Measurements from ENCODE around the gene TSHZ3. TPM values are rescaled to one million over a fixed set of nuclear protein-coding genes. Genes with fewer than 3 reads are reported as not detected.

TSHZ3 gene
- total and polyA plus RNA-seq, 2 of the 13 experiments (the other 11 are each of a cell fraction or from before 2014, with no cell fraction given), result not detected

DNA sequence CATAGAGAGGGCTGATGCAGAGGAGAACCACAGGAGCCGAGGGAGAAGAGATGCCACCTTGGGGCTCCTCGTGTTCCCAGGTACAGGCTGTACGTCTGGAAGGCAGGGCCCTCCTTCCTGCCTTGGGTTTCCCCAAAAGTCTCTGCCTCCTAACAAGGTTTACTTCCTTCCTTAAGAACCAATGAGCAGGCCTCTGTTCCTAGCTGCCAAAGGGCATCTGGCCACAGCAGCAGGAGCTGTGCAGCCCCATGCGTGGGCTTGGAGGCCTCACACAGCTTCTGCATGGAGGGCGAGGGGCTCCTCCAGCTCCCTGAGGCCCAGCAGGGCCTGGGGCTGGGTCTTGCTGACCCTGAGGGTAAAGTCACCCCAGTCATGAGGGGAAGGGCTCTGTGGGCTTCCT is 40.6 kb upstream of the TSHZ3 start:
- H4K20me1 ChIP-seq (ENCODE audit: insufficient read depth, low read length), result no peaks in the 10 kb centered on the region
- ChIA-PET CTCF (ENCODE audit: low intra/inter-chr PET ratio, low total read pairs) (no interaction called here), POLR2A (no interaction called here)
- H3K4me1 ChIP-seq (ENCODE audit: insufficient read depth, low read length), result no peaks in the 10 kb centered on the region
- no peak overlapping the region for H2AFZ ChIP-seq (ENCODE audit: low read length)
- in situ Hi-C loops (cut with HindIII; ENCODE audit: extremely low pct_ligation_motif_present, low pct_unique_long_range_greater_than_20kb) (no loop called here), intact Hi-C loops (cut with micrococcal nuclease; ENCODE audit: unreplicated experiment) (no loop called here)
- ATAC-seq, result no peak
- WGBS (ENCODE audit: low lambda C conversion rate), result 10% methylated on average over 3 of the region's 5 CpGs
- H3K27ac ChIP-seq (ENCODE audit: extremely low read length, insufficient read depth, low read length), result no peak overlapping the region
- no peak for TF ChIP-seq SP4 (CRISPR knock-in tag; IDR thresholded peaks at IDR 0.05)
- TF ChIP-seq, protein P1, sequence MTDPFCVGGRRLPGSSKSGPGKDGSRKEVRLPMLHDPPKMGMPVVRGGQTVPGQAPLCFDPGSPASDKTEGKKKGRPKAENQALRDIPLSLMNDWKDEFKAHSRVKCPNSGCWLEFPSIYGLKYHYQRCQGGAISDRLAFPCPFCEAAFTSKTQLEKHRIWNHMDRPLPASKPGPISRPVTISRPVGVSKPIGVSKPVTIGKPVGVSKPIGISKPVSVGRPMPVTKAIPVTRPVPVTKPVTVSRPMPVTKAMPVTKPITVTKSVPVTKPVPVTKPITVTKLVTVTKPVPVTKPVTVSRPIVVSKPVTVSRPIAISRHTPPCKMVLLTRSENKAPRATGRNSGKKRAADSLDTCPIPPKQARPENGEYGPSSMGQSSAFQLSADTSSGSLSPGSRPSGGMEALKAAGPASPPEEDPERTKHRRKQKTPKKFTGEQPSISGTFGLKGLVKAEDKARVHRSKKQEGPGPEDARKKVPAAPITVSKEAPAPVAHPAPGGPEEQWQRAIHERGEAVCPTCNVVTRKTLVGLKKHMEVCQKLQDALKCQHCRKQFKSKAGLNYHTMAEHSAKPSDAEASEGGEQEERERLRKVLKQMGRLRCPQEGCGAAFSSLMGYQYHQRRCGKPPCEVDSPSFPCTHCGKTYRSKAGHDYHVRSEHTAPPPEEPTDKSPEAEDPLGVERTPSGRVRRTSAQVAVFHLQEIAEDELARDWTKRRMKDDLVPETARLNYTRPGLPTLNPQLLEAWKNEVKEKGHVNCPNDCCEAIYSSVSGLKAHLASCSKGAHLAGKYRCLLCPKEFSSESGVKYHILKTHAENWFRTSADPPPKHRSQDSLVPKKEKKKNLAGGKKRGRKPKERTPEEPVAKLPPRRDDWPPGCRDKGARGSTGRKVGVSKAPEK (CRISPR knock-in tag; IDR thresholded peaks at IDR 0.05; ENCODE audit: borderline replicate concordance), result no peak
- no peak for TF ChIP-seq SSRP1 (CRISPR knock-in tag; IDR thresholded peaks at IDR 0.05)
- H3K79me2 ChIP-seq (ENCODE audit: insufficient read depth, low read length), result no peaks in the 10 kb centered on the region
- no peak overlapping the region for H3K9ac ChIP-seq (ENCODE audit: insufficient read depth, low read depth, low read length)
- no peak for DNase-seq (ENCODE audit: low spot score)
- peaks cover 10% of the 10 kb centered on the region; the same call in 1 of the 2 replicates for H3K9me3 ChIP-seq (ENCODE audit: low read length)
- no peak overlapping the region for H3K4me3 ChIP-seq (replicated peaks in 1 of 3; ENCODE audit: insufficient read depth in 1 of 3, low read depth in 2 of 3, low read length in 3 of 3)
- no peaks in the 10 kb centered on the region for H3K36me3 ChIP-seq (replicated peaks in 1 of 2; ENCODE audit: control insufficient read depth in 1 of 2, insufficient read depth in 2 of 2, low read length in 2 of 2)
- no TSS peak for BruUV-seq (replicated peaks)
- H3K27me3 ChIP-seq (ENCODE audit: control insufficient read depth in 1 of 2, insufficient read depth in 2 of 2, low read length in 2 of 2), result peaks cover 0 to 3% of the 10 kb centered on the region in 2 experiments; a peak in 1 of 5 replicates
- FAIRE-seq, result no peak
- no peak overlapping the region for H3K4me2 ChIP-seq (ENCODE audit: low read depth, low read length)

DNA sequence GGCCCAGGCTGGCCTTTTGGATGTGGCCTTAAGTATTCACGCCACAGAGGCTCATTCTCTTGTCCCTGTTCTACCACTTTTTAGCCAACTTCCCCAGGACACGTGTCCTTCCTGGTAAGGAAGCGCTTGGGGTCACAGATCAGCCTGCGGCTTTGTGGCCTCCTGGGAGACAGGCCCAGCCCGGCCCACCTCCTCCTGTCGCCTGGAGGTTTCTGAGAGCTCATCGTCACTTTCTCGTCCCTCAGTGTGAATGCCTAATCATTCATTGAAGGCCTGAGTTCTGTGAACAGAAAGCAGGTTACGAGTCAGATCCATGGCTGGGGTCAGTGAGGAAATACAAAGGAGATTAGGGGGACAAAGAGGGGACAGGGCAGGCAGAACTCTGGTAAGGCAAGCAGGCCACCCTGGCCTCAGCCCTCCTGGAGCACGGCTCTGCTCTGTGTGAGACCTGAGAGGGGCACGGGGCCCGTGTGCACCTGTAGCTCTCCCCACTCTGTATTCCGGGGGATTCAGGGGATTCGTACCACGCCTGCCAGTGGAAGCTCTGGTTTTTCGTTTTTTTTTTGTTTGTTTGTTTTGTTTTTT is 38.6 kb upstream of the TSHZ3 start:
- ChIA-PET POLR2A (no interaction called here), CTCF (ENCODE audit: low intra/inter-chr PET ratio, low total read pairs) (no interaction called here)
- in situ Hi-C loops (cut with HindIII; ENCODE audit: extremely low pct_ligation_motif_present, low pct_unique_long_range_greater_than_20kb), result no loop called here
- 17% methylated on average over 15 of the region's 16 CpGs for WGBS (ENCODE audit: low lambda C conversion rate)
- Histone ChIP-seq H3K27ac (ENCODE audit: extremely low read length, insufficient read depth, low read length) (no peak overlapping the region), H4K20me1 (ENCODE audit: insufficient read depth, low read length) (no peaks in the 10 kb centered on the region), H3K36me3 (replicated peaks in 1 of 2; ENCODE audit: control insufficient read depth in 1 of 2, insufficient read depth in 2 of 2, low read length in 2 of 2) (no peaks in the 10 kb centered on the region), H3K27me3 (ENCODE audit: control insufficient read depth in 1 of 2, insufficient read depth in 2 of 2, low read length in 2 of 2) (peaks cover 0 to 3% of the 10 kb centered on the region in 2 experiments; a peak in 1 of 5 replicates), H3K4me3 (replicated peaks in 1 of 3; ENCODE audit: insufficient read depth in 1 of 3, low read depth in 2 of 3, low read length in 3 of 3) (no peak overlapping the region), H3K79me2 (ENCODE audit: insufficient read depth, low read length) (no peaks in the 10 kb centered on the region), H3K9me3 (ENCODE audit: low read length) (peaks cover 10% of the 10 kb centered on the region; the same call in 1 of the 2 replicates), H3K4me1 (ENCODE audit: insufficient read depth, low read length) (no peaks in the 10 kb centered on the region), H3K9ac (ENCODE audit: insufficient read depth, low read depth, low read length) (no peak overlapping the region), H3K4me2 (ENCODE audit: low read depth, low read length) (no peak overlapping the region), H2AFZ (ENCODE audit: low read length) (no peak overlapping the region)
- DNase-seq (ENCODE audit: low spot score) (no peak), FAIRE-seq (no peak), ATAC-seq (no peak)
- BruUV-seq (replicated peaks), result no TSS peak
- intact Hi-C loops (cut with micrococcal nuclease; ENCODE audit: unreplicated experiment), result no loop called here
- TF ChIP-seq KDM6A (CRISPR knock-in tag; IDR thresholded peaks at IDR 0.05; ENCODE audit: low read depth) (no peak), PHF20 (CRISPR knock-in tag; IDR thresholded peaks at IDR 0.05) (no peak), BHLHE40 (IDR thresholded peaks at IDR 0.05; ENCODE audit: low read length) (no peak), NPAS2 (CRISPR knock-in tag; IDR thresholded peaks at IDR 0.05; ENCODE audit: borderline replicate concordance) (no peak), SOX6 (IDR thresholded peaks at IDR 0.05) (no peak), SOX6 (CRISPR knock-in tag; IDR thresholded peaks at IDR 0.05) (no peak)
- TF ChIP-seq, protein P2, sequence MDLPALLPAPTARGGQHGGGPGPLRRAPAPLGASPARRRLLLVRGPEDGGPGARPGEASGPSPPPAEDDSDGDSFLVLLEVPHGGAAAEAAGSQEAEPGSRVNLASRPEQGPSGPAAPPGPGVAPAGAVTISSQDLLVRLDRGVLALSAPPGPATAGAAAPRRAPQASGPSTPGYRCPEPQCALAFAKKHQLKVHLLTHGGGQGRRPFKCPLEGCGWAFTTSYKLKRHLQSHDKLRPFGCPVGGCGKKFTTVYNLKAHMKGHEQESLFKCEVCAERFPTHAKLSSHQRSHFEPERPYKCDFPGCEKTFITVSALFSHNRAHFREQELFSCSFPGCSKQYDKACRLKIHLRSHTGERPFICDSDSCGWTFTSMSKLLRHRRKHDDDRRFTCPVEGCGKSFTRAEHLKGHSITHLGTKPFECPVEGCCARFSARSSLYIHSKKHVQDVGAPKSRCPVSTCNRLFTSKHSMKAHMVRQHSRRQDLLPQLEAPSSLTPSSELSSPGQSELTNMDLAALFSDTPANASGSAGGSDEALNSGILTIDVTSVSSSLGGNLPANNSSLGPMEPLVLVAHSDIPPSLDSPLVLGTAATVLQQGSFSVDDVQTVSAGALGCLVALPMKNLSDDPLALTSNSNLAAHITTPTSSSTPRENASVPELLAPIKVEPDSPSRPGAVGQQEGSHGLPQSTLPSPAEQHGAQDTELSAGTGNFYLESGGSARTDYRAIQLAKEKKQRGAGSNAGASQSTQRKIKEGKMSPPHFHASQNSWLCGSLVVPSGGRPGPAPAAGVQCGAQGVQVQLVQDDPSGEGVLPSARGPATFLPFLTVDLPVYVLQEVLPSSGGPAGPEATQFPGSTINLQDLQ (CRISPR knock-in tag; IDR thresholded peaks at IDR 0.05), result no peak

Data from HepG2 (cell line).